ENCODE results near the gene CORO1C. TPM values are rescaled to one million over a fixed set of nuclear protein-coding genes. Genes with fewer than 3 reads are reported as not detected.

Gene CORO1C
- total RNA-seq, 6 donors from 2014 or later: 154 to 297 (median 223) TPM

DNA sequence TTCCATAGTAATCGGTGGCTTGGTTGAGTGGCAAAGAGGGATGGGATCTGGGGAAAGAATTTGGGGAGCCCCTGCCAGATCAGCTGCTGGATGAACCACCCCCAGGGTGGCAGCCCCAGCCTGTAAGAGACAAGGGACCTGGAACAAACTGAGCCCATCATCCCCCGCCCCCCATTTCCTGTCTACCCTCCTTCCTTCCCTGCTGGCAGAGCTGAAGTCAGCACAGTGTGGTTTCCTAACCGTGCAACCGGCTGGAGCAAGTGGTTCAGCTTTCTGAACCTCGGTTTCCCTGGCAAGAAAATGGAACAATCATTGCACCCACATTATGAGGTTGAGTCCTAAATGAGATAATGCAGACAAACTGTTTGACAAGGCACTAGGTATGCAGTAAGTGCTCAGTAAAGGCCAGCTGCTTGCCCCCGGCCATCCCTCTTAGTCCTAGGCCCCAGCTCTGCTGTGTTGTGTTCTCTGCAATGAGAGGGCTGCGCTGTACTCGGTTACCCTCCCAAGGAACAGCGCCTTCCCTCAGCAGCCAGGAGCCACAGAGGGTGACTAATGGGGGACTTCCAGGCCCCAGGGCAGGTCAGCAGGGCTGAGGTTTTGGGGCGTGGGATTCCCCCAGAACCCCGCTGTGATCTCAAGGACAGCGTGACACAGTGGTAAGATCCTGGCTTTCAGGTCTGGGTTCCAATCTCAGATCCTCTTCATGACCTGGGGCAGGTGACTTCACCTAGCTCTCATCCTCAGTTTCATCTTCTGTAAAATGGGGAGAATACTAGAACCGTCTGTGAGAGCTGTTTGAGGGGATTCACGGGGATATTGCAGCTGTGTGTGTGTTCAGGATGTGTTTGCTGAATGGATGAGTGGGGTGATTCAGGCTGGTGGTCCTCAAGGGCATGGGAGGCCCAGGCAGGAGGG is 114.1 kb downstream of the CORO1C start:
- H3K9me3 ChIP-seq: no peaks in the 10 kb centered on the region
- H3K4me3 ChIP-seq: no peak overlapping the region
- WGBS, 2 donors: 56 to 59% methylated on average over 8 to 14 of the region's 14 CpGs
- H3K4me1 ChIP-seq: peaks cover 41 to 57% (median 53%) of the 10 kb centered on the region in 4 donors
- no peaks in the 10 kb centered on the region for H3K27me3 ChIP-seq
- peak in 1 of 2 donors; percentile 43 for DNase-seq
- H3K27ac ChIP-seq: peak overlapping the region; percentile 1 to 71 (median 53)
- TF ChIP-seq POLR2AphosphoS5 (IDR thresholded peaks at IDR 0.05) (no peak), POLR2A (IDR thresholded peaks at IDR 0.05) (no peak), EP300 (IDR thresholded peaks at IDR 0.05) (no peak), CTCF (IDR thresholded peaks at IDR 0.05) (no peak)
- ATAC-seq (ENCODE audit: low FRiP score in 2 of 2): peak; percentile 11 to 52
- no peaks in the 10 kb centered on the region for H3K36me3 ChIP-seq

GRCh38 chr12:108616359-108616758 is 115.0 kb downstream of the CORO1C start:
- no peaks in the 10 kb centered on the region for H3K36me3 ChIP-seq
- DNase-seq (no peak), ATAC-seq (ENCODE audit: low FRiP score in 2 of 2) (no peak)
- no peak for TF ChIP-seq POLR2AphosphoS5 (IDR thresholded peaks at IDR 0.05)
- TF ChIP-seq POLR2A (IDR thresholded peaks at IDR 0.05): no peak
- no peak for TF ChIP-seq CTCF (IDR thresholded peaks at IDR 0.05)
- no peak for TF ChIP-seq EP300 (IDR thresholded peaks at IDR 0.05)
- peaks cover 32 to 51% (median 46%) of the 10 kb centered on the region in 4 donors for H3K4me1 ChIP-seq
- no peaks in the 10 kb centered on the region for H3K27me3 ChIP-seq
- H3K9me3 ChIP-seq: no peaks in the 10 kb centered on the region
- peak overlapping the region in 2 of 4 donors; percentile 66 to 71 for H3K27ac ChIP-seq
- 99 to 100% methylated on average over 2 of the region's 2 CpGs for WGBS, 2 donors
- no peak overlapping the region for H3K4me3 ChIP-seq

GRCh38 chr12:108615918-108616317 is 115.4 kb downstream of the CORO1C start:
- TF ChIP-seq POLR2AphosphoS5 (IDR thresholded peaks at IDR 0.05) (no peak), EP300 (IDR thresholded peaks at IDR 0.05) (no peak), CTCF (IDR thresholded peaks at IDR 0.05) (no peak)
- no peak for ATAC-seq (ENCODE audit: low FRiP score in 2 of 2)
- Histone ChIP-seq H3K4me1 (peaks cover 32 to 47% (median 42%) of the 10 kb centered on the region in 4 donors), H3K4me3 (no peak overlapping the region), H3K27me3 (no peaks in the 10 kb centered on the region), H3K36me3 (no peaks in the 10 kb centered on the region), H3K9me3 (no peaks in the 10 kb centered on the region), H3K27ac (peak overlapping the region in 1 of 4 donors; percentile 66)
- WGBS, 2 donors: 83 to 90% methylated on average over 1 of the region's 1 CpG
- DNase-seq: no peak

- DNase-seq: no peak
- Histone ChIP-seq H3K4me3 (no peak overlapping the region), H3K4me1 (peaks cover 35 to 47% (median 37%) of the 10 kb centered on the region in 4 donors), H3K9me3 (no peaks in the 10 kb centered on the region), H3K27me3 (no peaks in the 10 kb centered on the region), H3K27ac (no peak overlapping the region), H3K36me3 (no peaks in the 10 kb centered on the region)
- WGBS, 2 donors: 96 to 97% methylated on average over 5 to 6 of the region's 6 CpGs
- no peak for ATAC-seq (ENCODE audit: low FRiP score in 2 of 2)
- TF ChIP-seq EP300 (IDR thresholded peaks at IDR 0.05): no peak
These were observed 116.7 kb downstream of the CORO1C start for GRCh38 chr12:108614639-108615038.

DNA sequence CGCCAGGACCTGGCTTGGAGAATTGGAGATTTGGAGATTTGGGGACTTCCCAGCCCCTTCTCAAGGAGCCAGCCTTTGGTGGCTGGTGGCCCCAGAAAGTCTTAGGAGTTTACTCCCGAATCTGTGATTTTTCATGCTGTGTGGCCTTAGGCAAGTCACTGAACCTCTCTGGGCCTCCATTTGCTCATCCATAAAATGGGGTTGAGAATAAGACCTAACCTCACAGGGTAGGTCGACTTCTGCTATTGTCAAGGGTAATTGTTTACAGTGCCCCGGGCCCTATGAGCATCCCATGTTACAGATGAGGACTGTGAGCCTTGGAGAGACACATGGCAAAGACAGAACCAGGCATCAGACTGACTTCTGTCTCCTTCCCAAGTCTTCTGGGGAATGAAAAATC is 117.3 kb downstream of the CORO1C start:
- Histone ChIP-seq H3K27ac (peak overlapping the region in 2 of 4 donors; percentile 12 to 44), H3K9me3 (no peaks in the 10 kb centered on the region), H3K27me3 (no peaks in the 10 kb centered on the region), H3K4me1 (peaks cover 35 to 47% (median 37%) of the 10 kb centered on the region in 4 donors), H3K4me3 (no peak overlapping the region), H3K36me3 (no peaks in the 10 kb centered on the region)
- no peak for ATAC-seq (ENCODE audit: low FRiP score in 2 of 2)
- TF ChIP-seq EP300 (IDR thresholded peaks at IDR 0.05) (no peak), POLR2AphosphoS5 (IDR thresholded peaks at IDR 0.05) (no peak)
- WGBS, 2 donors: 87 to 88% methylated on average over 3 to 4 of the region's 4 CpGs
- no peak for DNase-seq
